Body of pancreas (tissue), 4 donors: ENCODE data around the gene CHAF1A. TPM values are rescaled to one million over a fixed set of nuclear protein-coding genes. Genes with fewer than 3 reads are reported as not detected.

Experiments
- ATAC-seq: fragments of 150-250 bp; one replicate; pipeline ENCODE4 v1.9.1; 2016
- DNase-seq, 4 donors: peaks; one replicate each; pipeline ENCODE4 v3.0.0-alpha.2; 2019
- H3K27ac ChIP-seq, 4 donors: fragments of 200-600 bp; sonication (generic); 1 replicate in 3 of 4; 2 replicates in 1 of 4; pipeline versions ENCODE4 v1.5.1 to v1.6.1; 2016 to 2019; ENCODE audit warnings: mild to moderate bottlenecking in 1 of 4, mixed read lengths in 1 of 4, moderate library complexity in 1 of 4
- H3K27me3 ChIP-seq, 2 donors: fragments of 200-600 bp; sonication (generic); one replicate each; pipeline ENCODE4 v1.6.0; 2016; ENCODE audit warnings: mild to moderate bottlenecking in 1 of 2
- H3K36me3 ChIP-seq, 2 donors: fragments of 200-600 bp; sonication (generic); replicated peaks in 1 of 2; 2 replicates each; pipeline ENCODE4 v1.5.1; 2016; ENCODE audit warnings: low read depth in 2 of 2; ENCODE audit not compliant: insufficient read depth in 1 of 2
- H3K4me1 ChIP-seq: fragments of 200-600 bp; sonication (generic); one replicate; pipeline ENCODE4 v1.6.0; 2016
- H3K4me3 ChIP-seq, 2 donors: fragments of 200-600 bp; sonication (generic); 1 replicate in 1 of 2; 2 replicates in 1 of 2; pipeline ENCODE4 v1.5.1; 2016 to 2019
- H3K9me3 ChIP-seq, 3 donors: fragments of 200-600 bp; sonication (generic); 1 replicate in 2 of 3; 2 replicates in 1 of 3; pipeline ENCODE4 v1.5.1; 2016
- CTCF ChIP-seq, 7 experiments: fragments of 450-650 bp in 4 of 7; fragments of 200-600 bp in 3 of 7; sonication (generic) in 3 of 7; IDR thresholded peaks; one replicate each; pipeline ENCODE4 v1.5.1; 2016 to 2019; ENCODE audit warnings: antibody characterized with exemption in 7 of 7
- POLR2A ChIP-seq, 3 donors: fragments of 450-650 bp; IDR thresholded peaks; one replicate each; pipeline ENCODE4 v1.6.1; 2016; ENCODE audit warnings: antibody characterized with exemption in 3 of 3, mild to moderate bottlenecking in 2 of 3
- WGBS, 2 donors: methylation state at CpG; one replicate each; pipeline ENCODE4 v1.1.5; 2017; 5-methylcytosine and 5-hydroxymethylcytosine counted together
- intact Hi-C: fragments of 100-400 bp; cut with DNase I; formaldehyde crosslinking; loops from one replicate; pipeline ENCODE4 v1.15.1; 2023
- total RNA-seq, 2 donors: library from RNA; depleted of rRNA; stranded (reverse); fragments of >200 nt; gene quantifications; one replicate each; pipeline ENCODE4 v1.1.0, GENCODE V29; 2016

Gene CHAF1A
- total RNA-seq, 2 donors from 2014 or later = 3.4 to 6.3 TPM

DNA sequence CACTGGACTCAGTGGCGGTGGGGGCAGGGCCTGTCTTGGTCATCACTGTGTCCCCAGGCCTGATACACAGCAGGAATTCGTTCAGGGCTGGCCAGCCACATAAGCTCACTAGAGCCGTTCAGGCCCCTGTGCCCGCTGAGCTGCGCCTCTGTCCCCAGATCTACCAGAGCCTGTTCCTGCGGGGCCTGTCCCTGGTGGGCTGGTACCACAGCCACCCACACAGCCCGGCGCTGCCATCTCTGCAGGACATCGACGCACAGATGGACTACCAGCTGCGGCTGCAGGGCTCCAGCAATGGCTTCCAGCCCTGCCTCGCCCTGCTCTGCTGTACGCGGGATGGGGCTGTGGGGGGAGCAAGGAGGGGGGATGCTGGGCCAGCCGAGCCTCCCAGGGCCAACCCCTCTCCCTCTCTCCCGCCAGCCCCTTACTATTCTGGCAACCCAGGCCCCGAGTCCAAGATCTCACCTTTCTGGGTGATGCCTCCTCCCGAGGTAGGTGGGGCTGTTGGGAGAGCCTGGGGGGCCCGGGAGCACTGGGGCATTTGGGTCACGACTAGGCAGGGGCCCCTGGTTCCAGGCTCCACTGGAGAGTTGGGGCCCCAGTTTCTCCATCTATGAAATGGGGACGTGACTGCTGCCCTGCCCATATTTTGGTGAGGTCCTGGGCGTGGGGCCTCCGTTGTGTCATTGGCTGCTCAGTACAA is 45.2 kb upstream of the CHAF1A start:
- no peaks in the 10 kb centered on the region for H3K9me3 ChIP-seq
- WGBS, 2 donors = 76 to 86% methylated on average over 2 to 21 of the region's 23 CpGs
- intact Hi-C loops = no loop called here
- TF ChIP-seq POLR2A (IDR thresholded peaks at IDR 0.05) = no peak
- DNase-seq (no peak), ATAC-seq (no peak)
- peaks cover 5 to 9% of the 10 kb centered on the region in 2 donors for H3K36me3 ChIP-seq
- H3K4me3 ChIP-seq = no peak overlapping the region
- H3K27ac ChIP-seq = no peak overlapping the region
- H3K4me1 ChIP-seq = no peaks in the 10 kb centered on the region
- H3K27me3 ChIP-seq = no peaks in the 10 kb centered on the region

DNA sequence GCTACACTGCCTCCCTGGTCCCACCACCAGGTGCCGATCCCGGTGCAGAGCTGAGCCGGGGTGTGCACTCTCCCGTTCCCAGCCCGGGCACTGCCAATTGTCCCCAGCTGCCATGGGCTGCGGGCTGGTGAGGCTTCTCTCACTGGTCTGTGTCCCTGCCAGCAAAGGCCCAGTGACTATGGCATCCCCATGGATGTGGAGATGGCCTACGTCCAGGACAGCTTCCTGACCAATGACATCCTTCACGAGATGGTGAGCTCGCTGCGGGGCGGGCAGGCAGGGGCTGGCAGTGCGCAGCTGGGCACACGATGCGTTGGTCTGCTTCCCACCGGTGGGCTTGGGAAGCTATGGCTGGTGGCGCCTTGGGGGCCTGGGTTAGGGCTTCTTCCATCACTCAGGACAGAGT is 44.5 kb upstream of the CHAF1A start:
- Histone ChIP-seq H3K27ac (no peak overlapping the region), H3K4me3 (no peak overlapping the region), H3K9me3 (no peaks in the 10 kb centered on the region), H3K36me3 (peaks cover 6 to 14% of the 10 kb centered on the region in 2 donors), H3K27me3 (no peaks in the 10 kb centered on the region), H3K4me1 (no peaks in the 10 kb centered on the region)
- no peak for ATAC-seq
- 89 to 94% methylated on average over 10 to 16 of the region's 16 CpGs for WGBS, 2 donors
- no peak for DNase-seq
- TF ChIP-seq POLR2A (IDR thresholded peaks at IDR 0.05) = no peak
- intact Hi-C loops = no loop called here

GRCh38 chr19:4358709-4359626 is 43.5 kb upstream of the CHAF1A start:
- intact Hi-C loops = no loop called here

GRCh38 chr19:4359627-4360000 is 42.8 kb upstream of the CHAF1A start:
- WGBS, 2 donors = 88% methylated on average over 13 of the region's 13 CpGs; no CpG with 5 or more reads in 1 of the 2 donors
- no peak overlapping the region for H3K27ac ChIP-seq
- no peak for DNase-seq

More at GRCh38 chr19:4358709-4359626, 43.5 kb upstream of the CHAF1A start:
- H3K27ac ChIP-seq = no peak overlapping the region
- ATAC-seq (no peak), DNase-seq (no peak)
- 85 to 86% methylated on average over 9 to 24 of the region's 25 CpGs for WGBS, 2 donors
- no peaks in the 10 kb centered on the region for H3K27me3 ChIP-seq
- H3K36me3 ChIP-seq = peaks cover 6 to 23% of the 10 kb centered on the region in 2 donors
- no peak overlapping the region for H3K4me3 ChIP-seq
- no peaks in the 10 kb centered on the region for H3K9me3 ChIP-seq
- no peak for TF ChIP-seq POLR2A (IDR thresholded peaks at IDR 0.05)
- TF ChIP-seq CTCF (IDR thresholded peaks at IDR 0.05) = no peak
- no peaks in the 10 kb centered on the region for H3K4me1 ChIP-seq

GRCh38 chr19:4360081-4360569 is 42.3 kb upstream of the CHAF1A start:
- DNase-seq = no peak
- 80 to 82% methylated on average over 3 to 9 of the region's 9 CpGs for WGBS, 2 donors
- no peak overlapping the region for H3K27ac ChIP-seq
- H3K4me1 ChIP-seq = no peaks in the 10 kb centered on the region
- intact Hi-C loops = no loop called here
- no peak overlapping the region for H3K4me3 ChIP-seq
- ATAC-seq = no peak
- H3K9me3 ChIP-seq = no peaks in the 10 kb centered on the region
- no peak for TF ChIP-seq CTCF (IDR thresholded peaks at IDR 0.05)
- no peak for TF ChIP-seq POLR2A (IDR thresholded peaks at IDR 0.05)
- H3K36me3 ChIP-seq = peaks cover 9 to 25% of the 10 kb centered on the region in 2 donors
- H3K27me3 ChIP-seq = no peaks in the 10 kb centered on the region

More at GRCh38 chr19:4359627-4360000, 42.8 kb upstream of the CHAF1A start:
- intact Hi-C loops = no loop called here
- peaks cover 6 to 25% of the 10 kb centered on the region in 2 donors for H3K36me3 ChIP-seq
- no peaks in the 10 kb centered on the region for H3K4me1 ChIP-seq
- H3K4me3 ChIP-seq = no peak overlapping the region
- H3K27me3 ChIP-seq = no peaks in the 10 kb centered on the region
- TF ChIP-seq POLR2A (IDR thresholded peaks at IDR 0.05) (no peak), CTCF (IDR thresholded peaks at IDR 0.05) (no peak)
- H3K9me3 ChIP-seq = no peaks in the 10 kb centered on the region
- ATAC-seq = no peak
